Epithelial cell of proximal tubule (primary cell): ENCODE data around the gene TAF1C. TPM values are rescaled to one million over a fixed set of nuclear protein-coding genes. Genes with fewer than 3 reads are reported as not detected.

Source experiments
- DNase-seq: peaks from one replicate; pipeline ENCODE4 v3.0.0-alpha.2; 2011; ENCODE audit warnings: low read depth
- H3K4me3 ChIP-seq: 2 replicates; pipeline ENCODE4 v1.5.1; 2011; ENCODE audit warnings: low read depth, mild to moderate bottlenecking, low read length
- total RNA-seq: library from RNA; depleted of rRNA; stranded (reverse); fragments of >200 nt; gene quantifications from 2 replicates; pipeline ENCODE4 v1.2.3, GENCODE V29; 2015
- TF ChIP-seq, protein P1 (sequence below): conservative IDR thresholded peaks from 2 replicates; pipeline ENCODE4 v1.5.1; 2012; ENCODE audit warnings: low read depth, mild to moderate bottlenecking, low read length

Gene TAF1C
- total RNA-seq, 1 donor from 2014 or later = 30.4 TPM

DNA sequence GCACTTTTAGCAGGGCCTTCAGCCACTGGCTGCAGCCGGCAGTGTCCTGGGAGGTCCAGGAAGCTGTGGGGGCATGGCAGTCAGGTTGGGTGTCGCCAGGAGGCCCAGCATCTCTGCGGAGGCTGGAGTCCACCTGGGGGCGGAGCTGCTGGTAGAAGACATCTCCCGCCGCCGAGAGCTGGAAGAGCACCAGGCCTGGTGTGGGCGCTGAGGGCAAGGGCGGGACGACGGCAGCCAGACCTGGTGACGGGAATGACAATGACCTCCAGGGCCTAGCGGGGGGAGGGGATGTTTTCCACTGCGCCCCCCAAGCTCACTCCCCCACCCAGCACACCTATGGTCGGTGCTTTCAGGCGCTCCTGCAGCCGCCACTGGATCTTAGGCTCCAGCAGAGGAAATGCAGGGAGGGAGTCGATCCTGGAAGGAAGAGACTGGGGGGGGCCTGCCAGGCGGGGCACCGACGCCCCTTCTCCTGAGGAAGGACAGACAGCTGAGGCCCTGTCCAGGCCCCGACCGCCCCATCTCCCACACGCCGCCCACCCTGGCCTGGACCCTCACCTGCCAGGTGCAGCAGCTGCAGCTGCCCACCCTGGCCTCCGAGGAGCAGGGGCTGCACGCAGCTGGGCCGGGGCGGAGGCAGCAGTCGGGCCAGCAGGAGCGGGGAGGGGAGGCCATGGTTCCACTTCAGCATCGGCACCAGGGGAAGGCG is 7.1 kb downstream of the TAF1C start:
- no peak overlapping the region for H3K4me3 ChIP-seq
- TF ChIP-seq, protein P1, sequence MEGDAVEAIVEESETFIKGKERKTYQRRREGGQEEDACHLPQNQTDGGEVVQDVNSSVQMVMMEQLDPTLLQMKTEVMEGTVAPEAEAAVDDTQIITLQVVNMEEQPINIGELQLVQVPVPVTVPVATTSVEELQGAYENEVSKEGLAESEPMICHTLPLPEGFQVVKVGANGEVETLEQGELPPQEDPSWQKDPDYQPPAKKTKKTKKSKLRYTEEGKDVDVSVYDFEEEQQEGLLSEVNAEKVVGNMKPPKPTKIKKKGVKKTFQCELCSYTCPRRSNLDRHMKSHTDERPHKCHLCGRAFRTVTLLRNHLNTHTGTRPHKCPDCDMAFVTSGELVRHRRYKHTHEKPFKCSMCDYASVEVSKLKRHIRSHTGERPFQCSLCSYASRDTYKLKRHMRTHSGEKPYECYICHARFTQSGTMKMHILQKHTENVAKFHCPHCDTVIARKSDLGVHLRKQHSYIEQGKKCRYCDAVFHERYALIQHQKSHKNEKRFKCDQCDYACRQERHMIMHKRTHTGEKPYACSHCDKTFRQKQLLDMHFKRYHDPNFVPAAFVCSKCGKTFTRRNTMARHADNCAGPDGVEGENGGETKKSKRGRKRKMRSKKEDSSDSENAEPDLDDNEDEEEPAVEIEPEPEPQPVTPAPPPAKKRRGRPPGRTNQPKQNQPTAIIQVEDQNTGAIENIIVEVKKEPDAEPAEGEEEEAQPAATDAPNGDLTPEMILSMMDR = no peak
- DNase-seq = no peak

DNA sequence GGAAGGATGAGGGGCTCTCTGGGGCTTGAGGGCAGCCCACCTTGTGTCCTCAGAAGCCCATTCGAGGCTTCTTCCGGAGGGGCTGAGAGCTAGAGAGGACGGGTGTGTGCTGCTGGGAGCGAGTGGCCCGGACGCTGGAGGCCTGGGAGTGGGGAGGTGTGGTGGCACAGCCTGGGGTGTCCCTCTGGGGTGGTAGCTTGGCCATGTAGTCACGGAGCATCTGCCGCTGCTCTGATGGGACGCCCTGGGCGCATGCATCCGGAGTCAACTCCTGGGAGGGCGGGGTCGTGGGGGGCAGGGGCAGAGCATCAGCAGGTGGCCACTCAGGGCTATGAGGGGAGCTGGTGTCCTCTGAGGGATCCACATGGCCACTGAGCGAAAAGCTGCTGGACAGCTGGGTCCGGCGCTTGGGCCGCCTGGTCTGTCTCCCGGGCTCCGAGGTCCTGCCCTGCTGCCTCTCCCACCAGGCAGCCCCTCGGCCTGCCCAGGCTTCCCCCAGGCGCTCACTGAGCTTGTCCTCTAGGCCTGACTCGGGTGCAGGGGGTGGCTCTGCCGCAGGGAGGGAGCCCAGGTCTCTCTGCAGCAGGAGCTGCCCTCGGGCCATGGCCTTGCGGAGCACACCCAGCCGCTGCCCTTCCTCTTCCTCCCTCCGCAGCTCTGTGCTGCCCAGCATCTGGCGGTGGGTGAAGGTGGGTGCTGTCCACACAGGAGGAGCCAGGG is 7.8 kb downstream of the TAF1C start:
- DNase-seq = no peak
- H3K4me3 ChIP-seq = no peak overlapping the region
- TF ChIP-seq, protein P1 = no peak

DNA sequence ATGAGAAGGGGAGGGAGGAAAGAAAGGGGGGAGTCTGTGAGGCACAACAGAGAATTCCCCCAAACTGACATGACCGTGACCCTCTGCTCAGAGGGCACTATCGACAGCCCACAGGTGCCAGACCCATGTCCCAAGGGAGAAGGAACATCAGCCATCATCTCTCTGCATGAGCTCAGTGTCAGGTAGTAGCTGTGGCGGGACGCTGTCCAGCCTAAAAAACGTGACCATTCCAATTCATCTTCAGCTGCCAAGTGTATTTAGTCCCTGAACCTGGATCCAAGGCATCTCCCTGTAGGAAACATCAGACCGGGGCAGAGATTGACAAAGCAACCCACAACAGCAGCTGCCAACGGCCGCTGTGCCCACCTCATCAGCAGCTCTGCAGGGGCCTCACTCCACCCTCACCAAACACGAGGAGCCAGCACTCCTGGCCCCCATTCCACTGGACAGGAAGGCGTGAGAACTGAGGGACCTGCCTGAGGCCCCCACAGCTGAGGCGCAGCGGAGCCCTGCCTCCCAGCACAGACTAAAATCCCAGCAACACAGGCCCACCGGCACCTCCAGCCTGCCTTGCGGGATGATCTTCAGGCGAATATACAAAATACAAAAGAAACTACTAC is 8.6 kb downstream of the TAF1C start:
- no peak for DNase-seq
- TF ChIP-seq, protein P1 = no peak
- H3K4me3 ChIP-seq = no peak overlapping the region

DNA sequence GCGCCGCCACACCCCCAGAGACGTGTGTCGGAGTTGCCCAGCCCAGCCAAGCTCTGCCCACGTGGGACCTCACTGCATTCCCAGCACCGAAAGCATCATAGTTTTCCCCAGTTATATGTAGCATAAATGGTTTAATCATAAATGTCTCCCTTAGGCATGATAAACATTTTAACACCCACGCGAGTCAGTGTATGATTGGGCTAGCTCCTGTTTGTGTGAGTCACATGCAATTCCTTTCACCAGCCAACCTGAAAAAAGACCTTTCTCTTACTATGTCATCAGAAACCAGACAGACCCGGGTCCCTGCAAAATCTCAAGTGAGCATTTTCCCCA is 9.2 kb downstream of the TAF1C start:
- no peak overlapping the region for H3K4me3 ChIP-seq
- TF ChIP-seq, protein P1 = no peak
- DNase-seq = peak; percentile 54

DNA sequence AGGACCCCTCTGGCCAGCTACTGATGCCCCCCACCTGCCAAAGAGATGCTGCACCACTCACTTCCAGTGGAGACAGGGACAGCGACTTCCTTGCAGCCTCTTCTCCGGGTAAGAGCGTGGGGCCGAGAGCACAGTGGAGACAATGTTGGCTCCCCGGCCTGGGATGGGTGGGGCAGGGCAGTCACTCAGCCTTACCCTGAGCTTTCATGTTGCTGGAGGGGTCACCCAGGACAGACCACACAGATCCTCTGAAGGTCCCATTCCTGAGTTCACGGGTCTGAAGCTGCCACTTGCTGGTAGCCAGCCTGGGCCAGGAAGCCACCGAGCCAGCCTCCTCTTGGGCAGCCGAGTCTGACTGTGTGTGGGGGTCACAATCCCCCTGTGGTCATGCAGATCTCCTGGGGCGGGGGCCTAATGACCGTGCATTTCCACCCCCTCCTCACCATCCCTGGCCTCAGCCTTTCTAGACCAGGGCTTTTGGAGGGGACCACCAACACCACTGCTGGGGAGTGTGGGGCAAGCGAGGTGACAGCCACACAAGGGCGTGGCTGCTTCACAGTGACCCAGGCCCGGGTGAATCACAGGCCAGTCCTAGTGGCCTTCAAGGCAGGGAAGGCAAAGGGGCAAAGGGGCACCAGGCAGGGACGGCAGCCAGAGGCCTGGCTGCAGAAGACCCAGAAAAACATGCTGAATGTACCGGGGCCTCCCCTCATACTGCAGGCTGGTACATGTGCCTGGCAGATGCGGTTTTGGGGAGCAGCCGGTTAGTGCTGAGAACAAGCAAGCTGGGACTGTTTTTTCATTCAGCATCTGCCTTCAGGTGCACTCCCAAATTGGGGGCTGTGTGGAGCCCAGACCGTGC is 10.4 kb downstream of the TAF1C start:
- TF ChIP-seq, protein P1 = no peak
- no peak overlapping the region for H3K4me3 ChIP-seq
- DNase-seq = no peak

DNA sequence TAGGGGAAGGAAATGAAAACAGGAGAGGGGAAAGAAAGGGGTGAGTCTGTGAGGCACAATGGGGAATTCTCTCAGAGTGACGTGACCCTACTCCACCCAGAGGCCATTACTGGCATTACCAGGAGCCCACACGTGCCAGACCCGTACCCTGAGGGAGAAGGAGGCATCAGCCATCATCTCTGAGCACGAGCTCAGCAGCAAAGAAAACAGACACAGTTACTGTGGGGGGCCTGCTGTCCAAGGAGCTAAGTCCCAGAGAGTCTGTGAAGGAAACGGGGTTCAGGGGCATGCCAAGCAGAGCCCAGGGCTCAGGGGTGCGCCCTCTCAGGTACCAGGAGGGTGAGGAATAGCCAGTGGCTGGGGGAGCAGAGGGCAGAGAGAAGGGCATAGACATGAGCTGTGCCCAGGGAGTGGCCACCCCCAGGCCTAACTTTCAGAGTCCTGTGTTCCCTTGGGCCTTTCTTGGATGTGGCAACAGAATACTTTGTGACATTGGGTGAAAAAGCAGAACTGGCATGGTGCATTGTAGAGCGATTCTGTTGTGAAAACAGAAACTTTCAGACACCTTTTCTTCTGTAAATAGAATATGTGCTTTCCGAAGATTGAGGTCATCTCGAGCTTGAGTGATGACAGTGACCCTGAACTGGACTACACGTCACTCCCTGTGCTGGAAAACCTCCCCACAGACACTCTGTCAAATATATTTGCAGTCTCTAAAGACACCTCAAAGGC is 11.3 kb downstream of the TAF1C start:
- DNase-seq = no peak

More for the DNA sequence above, 11.3 kb downstream of the TAF1C start:
- TF ChIP-seq, protein P1 = peak; percentile 87
- no peak overlapping the region for H3K4me3 ChIP-seq
